ENCODE results near the gene OLFM1. TPM values are rescaled to one million over a fixed set of nuclear protein-coding genes. Genes with fewer than 3 reads are reported as not detected.

The OLFM1 gene
- total RNA-seq, 1 experiment from 2014 or later = not detected

- no peak overlapping the region for H2AFZ ChIP-seq
- no peak overlapping the region for H3K27ac ChIP-seq
- ChIA-PET POLR2A (ENCODE audit: unreplicated experiment) (no interaction called here), CTCF (no interaction called here)
- no peaks in the 10 kb centered on the region for H4K20me1 ChIP-seq (ENCODE audit: insufficient read depth)
- no peaks in the 10 kb centered on the region for H3K9me2 ChIP-seq (ENCODE audit: insufficient read depth)
- no peaks in the 10 kb centered on the region for H3K79me2 ChIP-seq (ENCODE audit: low read depth)
- DNase-seq = no peak
- H3K36me3 ChIP-seq (ENCODE audit: low read depth) = no peaks in the 10 kb centered on the region
- intact Hi-C loops (cut with micrococcal nuclease; ENCODE audit: unreplicated experiment) = no loop called here
- no peak overlapping the region for H3K4me3 ChIP-seq
- no peak for TF ChIP-seq EZH2 (IDR thresholded peaks at IDR 0.05; ENCODE audit: low read depth)
- TF ChIP-seq CTCF (conservative IDR thresholded peaks at IDR 0.05) = no peak
- no peak overlapping the region for H3K4me2 ChIP-seq
- H3F3A ChIP-seq (ENCODE audit: insufficient read depth, low read depth) = no peaks in the 10 kb centered on the region
- no peaks in the 10 kb centered on the region for H3K9me3 ChIP-seq (ENCODE audit: insufficient read depth, low read depth)
- H3K27me3 ChIP-seq (ENCODE audit: insufficient read depth, low read depth) = peaks cover 68% of the 10 kb centered on the region
- H3K4me1 ChIP-seq (replicated peaks; ENCODE audit: insufficient read depth) = no peaks in the 10 kb centered on the region
- no TSS peak for BruUV-seq (replicated peaks)
These were observed 49.0 kb downstream of the OLFM1 start for GRCh38 chr9:135136481-135136880.

GRCh38 chr9:135136991-135137832 is 49.7 kb downstream of the OLFM1 start:
- TF ChIP-seq EZH2 (IDR thresholded peaks at IDR 0.05; ENCODE audit: low read depth) (no peak), CTCF (conservative IDR thresholded peaks at IDR 0.05) (no peak)
- no peak overlapping the region for H3K27ac ChIP-seq
- no TSS peak for BruUV-seq (replicated peaks)
- H3K36me3 ChIP-seq (ENCODE audit: low read depth) = no peaks in the 10 kb centered on the region
- intact Hi-C loops (cut with micrococcal nuclease; ENCODE audit: unreplicated experiment) = no loop called here
- H3K79me2 ChIP-seq (ENCODE audit: low read depth) = no peaks in the 10 kb centered on the region
- H3K9me3 ChIP-seq (ENCODE audit: insufficient read depth, low read depth) = no peaks in the 10 kb centered on the region
- ChIA-PET POLR2A (ENCODE audit: unreplicated experiment) (no interaction called here), CTCF (no interaction called here)
- DNase-seq = no peak
- H3F3A ChIP-seq (ENCODE audit: insufficient read depth, low read depth) = no peaks in the 10 kb centered on the region
- H3K9me2 ChIP-seq (ENCODE audit: insufficient read depth) = no peaks in the 10 kb centered on the region
- no peaks in the 10 kb centered on the region for H4K20me1 ChIP-seq (ENCODE audit: insufficient read depth)
- no peak overlapping the region for H3K4me2 ChIP-seq
- H3K27me3 ChIP-seq (ENCODE audit: insufficient read depth, low read depth) = peaks cover 62% of the 10 kb centered on the region
- no peaks in the 10 kb centered on the region for H3K4me1 ChIP-seq (replicated peaks; ENCODE audit: insufficient read depth)
- no peak overlapping the region for H2AFZ ChIP-seq
- H3K4me3 ChIP-seq = no peak overlapping the region

- intact Hi-C loops (cut with micrococcal nuclease; ENCODE audit: unreplicated experiment) = no loop called here
- no peak overlapping the region for H3K4me2 ChIP-seq
- no peaks in the 10 kb centered on the region for H3K79me2 ChIP-seq (ENCODE audit: low read depth)
- H3K27ac ChIP-seq = no peak overlapping the region
- no peaks in the 10 kb centered on the region for H3K9me2 ChIP-seq (ENCODE audit: insufficient read depth)
- TF ChIP-seq CTCF (conservative IDR thresholded peaks at IDR 0.05) (no peak), EZH2 (IDR thresholded peaks at IDR 0.05; ENCODE audit: low read depth) (no peak)
- ChIA-PET CTCF (no interaction called here), POLR2A (ENCODE audit: unreplicated experiment) (no interaction called here)
- H3K4me1 ChIP-seq (replicated peaks; ENCODE audit: insufficient read depth) = no peaks in the 10 kb centered on the region
- no peaks in the 10 kb centered on the region for H3K36me3 ChIP-seq (ENCODE audit: low read depth)
- H3K9me3 ChIP-seq (ENCODE audit: insufficient read depth, low read depth) = no peaks in the 10 kb centered on the region
- no peak overlapping the region for H2AFZ ChIP-seq
- no TSS peak for BruUV-seq (replicated peaks)
- DNase-seq = no peak
- H3K27me3 ChIP-seq (ENCODE audit: insufficient read depth, low read depth) = peaks cover 62% of the 10 kb centered on the region
- H3F3A ChIP-seq (ENCODE audit: insufficient read depth, low read depth) = no peaks in the 10 kb centered on the region
- H3K4me3 ChIP-seq = no peak overlapping the region
- no peaks in the 10 kb centered on the region for H4K20me1 ChIP-seq (ENCODE audit: insufficient read depth)
These were observed 50.8 kb downstream of the OLFM1 start for GRCh38 chr9:135138078-135138855.

Measured in PC-9 (cell line).